HG02852 (cell line): ENCODE data around the gene SLC4A1AP.

Source experiments
- ATAC-seq: cut with Tn5 transposase; IDR thresholded peaks from one replicate; pipeline ENCODE4 v1.9.1; 2021; ENCODE audit warnings: mild to moderate bottlenecking, moderate library complexity; ENCODE audit not compliant: unreplicated experiment

SLC4A1AP gene

DNA sequence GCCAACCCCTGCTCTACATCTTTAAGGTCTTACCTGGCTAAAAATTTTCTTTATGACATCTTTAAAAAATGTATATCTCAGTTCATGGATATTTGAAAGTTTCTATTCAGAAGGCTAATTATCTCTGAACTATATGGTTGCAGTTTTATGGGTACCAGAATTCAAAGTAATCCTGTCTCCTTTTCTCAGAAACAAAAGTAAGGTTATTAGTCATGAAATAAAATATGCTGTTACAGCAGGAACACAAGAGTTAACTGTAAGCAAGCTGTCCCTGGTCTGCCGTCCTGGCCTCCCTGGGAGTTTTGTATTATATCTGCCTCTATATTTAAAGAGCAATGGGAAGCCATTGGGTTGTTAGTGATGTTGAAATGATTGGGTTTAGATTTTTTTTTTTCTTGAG is 34.0 kb downstream of the SLC4A1AP start:
- no peak for ATAC-seq

DNA sequence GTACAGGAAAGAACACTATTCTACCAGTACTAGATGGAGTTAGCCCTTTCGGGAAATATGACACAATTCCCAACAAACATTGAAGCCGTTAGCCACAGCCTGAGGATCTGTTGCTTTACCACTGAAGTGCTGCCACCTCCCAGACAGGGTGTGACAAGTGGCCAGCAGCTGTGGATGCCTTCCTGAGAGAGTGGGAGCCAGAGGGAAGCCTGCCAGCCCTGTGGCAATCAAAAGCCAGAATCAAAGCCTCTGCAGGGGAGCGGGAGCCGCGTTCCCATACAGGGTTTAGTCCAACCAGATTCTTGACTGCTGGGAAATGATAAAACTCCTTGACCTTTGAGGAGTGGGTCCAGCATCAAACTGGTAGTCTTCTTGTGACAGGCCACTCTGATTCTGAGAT is 38.0 kb downstream of the SLC4A1AP start:
- no peak for ATAC-seq

DNA sequence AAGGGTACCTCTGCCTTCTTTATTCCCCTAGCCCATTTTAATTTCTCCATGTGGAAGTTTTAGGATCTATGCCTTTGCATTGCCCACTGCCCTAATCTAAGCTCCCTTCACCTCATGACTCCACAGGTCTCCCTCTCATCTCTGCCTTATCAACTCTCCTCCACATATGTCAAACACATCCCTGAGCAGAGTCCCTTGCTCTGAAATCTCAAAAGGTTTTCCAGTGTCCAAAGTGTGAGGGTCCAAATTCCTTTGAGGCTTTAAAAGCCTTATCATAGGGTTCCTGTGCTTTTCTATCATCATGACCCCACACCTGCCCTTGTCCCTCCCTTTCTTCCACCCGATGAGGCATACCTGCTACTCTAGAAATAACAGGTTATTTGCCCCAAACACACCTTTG is 38.6 kb downstream of the SLC4A1AP start:
- no peak for ATAC-seq

DNA sequence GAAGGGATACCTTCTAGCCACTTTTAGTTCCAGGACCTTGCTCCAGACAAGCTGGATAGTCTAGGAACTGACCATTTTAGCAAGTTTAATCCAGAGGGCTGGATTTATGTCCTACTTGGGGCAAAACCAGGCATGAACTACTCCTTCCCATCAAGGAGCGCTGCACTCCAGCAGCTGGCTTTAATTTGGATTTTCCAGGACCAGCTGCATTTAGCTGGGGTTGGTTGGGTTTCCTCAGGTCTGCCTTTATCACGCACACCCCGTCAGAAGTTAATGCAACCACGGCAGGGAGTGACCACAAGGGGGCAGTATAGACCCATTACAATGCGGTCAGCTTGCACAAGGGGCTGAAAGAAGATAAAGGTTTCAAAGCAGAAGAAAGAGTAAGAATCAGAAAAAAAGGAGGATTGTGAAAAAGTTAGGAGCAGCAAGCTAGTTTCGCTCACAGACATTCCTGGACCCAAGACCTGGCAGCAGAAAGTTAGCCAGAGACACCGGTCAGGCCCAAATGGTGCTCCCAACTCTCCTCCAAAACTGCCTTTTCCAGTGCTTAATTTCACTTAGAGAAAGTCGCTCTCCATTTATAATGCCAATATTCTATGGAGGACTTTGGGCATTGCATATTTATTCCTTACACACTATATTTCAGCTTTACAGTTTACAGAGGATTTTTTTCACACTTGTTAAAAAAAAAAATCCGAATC is 40.1 kb downstream of the SLC4A1AP start:
- ATAC-seq: no peak

DNA sequence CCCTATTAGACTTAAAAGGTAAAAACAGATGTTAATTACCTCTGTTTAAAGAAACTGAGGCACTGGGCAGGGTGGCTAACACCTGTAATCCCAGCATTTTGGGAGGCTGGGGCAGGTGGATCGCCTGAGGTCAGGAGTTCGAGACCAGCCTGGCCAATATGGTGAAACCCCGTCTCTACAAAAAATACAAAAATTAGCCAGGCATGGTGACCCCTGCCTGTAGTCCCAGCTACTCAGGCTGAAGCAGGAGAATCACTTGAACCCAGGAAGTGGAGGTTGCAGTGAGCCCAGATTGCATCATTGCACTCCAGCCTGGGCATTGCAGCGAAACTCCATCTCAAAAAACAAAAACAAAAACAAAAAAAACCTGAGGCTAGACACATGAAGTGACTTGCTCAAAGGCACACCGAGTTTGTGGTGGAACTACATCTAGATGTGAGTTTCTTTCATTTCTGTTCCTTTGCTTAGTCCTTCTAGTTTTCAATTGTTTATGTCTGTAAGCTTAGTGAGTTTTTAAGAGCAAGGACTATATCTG is 40.7 kb downstream of the SLC4A1AP start:
- ATAC-seq: no peak

DNA sequence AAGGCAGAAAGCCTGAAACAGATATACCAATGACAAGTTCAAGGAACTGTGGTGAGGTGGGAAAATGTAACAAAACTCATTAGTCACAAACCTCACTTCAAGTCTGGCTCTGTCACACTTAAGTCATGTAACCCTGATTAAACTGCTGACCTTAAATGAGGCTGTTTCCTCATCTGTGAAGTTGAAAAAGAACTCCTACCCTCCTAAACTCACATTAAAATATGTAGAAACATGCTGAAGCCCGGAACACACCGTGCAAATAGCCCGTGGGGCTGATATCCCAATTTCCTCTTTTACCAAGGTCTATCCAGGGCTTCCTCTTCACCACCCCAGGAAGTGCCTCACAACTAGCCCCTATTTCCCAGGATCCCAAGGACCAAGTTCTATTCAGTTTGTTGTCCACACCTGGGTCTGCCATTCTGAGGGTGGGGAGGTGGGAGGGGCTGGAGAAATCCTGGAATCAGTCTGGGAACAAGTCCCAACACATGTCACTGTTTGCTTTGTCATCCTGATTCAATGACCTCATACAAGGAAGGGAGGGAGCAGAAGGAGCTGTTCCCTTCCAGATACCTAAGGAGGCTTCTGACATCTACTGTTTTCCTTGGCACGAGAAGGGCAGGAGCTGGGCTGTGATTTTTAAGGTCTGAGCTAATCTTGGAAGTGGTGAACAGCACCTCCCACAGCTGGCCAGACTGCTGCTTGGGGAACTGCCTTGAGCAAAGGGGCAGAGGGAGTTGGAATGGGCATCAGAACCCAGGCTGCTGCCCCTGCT is 42.3 kb downstream of the SLC4A1AP start:
- no peak for ATAC-seq

DNA sequence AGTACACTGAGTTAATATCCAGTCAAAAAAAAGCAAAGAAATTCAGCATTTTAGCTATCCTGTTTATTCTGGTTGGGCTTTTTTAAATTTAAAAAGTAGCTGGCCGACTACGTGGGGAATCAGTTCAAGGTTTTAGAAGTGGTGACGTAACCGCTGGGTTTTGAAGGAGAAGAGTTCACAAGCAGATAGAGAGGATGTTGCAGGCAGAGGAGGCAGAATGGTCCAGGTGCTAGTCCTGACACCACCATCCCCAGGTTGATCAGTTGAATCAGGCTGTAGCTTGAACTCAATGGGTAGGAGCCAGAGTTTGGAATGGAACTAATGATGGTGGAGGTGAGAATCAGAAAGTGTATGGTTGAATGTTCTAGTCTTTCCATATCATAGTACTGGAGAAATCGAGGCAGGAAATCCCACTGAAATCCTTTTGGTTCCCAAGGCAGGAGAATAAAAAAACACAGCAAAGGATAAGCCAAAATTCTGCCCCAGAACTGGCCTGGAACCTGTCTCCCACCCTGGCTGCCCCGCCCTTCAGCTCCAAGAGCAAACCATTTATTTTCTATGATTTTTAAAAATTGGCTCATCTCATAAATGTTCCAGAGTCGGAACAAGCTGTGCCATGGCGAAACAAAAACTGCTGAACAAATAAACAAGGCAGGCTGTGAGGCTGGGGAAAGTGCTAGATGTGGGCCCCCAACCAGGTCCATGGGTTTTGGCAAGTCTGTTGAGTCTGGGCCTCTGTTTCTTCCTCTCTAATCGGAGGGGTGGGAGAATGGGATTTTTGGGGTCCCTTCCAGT is 44.0 kb downstream of the SLC4A1AP start:
- ATAC-seq: no peak

DNA sequence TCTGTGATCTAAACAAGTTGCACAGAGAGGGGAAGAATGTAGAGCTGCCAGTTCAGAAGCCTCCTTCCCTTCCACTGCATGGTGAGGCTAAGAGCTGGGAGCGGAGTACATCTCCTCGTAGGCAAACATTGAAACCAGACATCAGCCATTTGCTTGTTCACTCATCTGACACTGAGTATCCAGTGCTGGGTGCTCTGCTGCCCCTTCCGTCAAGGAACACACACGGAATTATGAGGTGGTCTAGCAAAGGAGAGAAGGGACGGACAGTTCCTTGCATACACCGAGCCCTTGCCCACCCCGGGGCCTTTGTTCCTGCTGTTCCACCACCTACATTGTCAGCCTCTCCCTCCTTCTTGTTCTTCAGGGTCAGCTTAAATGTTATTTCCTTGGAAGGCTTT is 44.6 kb downstream of the SLC4A1AP start:
- ATAC-seq: no peak

DNA sequence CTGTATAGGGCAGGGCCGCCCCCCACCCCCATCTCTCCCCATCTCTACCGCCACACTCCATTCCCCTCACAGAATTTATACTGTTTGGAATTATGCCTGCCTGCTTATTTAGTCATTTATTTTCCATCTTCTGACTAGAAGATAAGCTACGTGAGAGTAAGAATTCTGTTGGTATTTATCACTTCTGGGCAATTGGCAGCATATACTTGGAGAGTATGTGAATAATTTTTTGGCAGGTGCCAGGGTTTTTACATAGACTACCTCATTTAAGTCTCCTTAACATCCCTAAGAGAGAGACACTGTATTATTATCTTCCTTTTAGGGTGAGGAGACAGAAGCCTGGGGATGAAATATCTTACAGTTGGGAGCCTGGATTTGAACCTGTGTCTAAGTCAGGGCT is 45.0 kb downstream of the SLC4A1AP start:
- no peak for ATAC-seq

DNA sequence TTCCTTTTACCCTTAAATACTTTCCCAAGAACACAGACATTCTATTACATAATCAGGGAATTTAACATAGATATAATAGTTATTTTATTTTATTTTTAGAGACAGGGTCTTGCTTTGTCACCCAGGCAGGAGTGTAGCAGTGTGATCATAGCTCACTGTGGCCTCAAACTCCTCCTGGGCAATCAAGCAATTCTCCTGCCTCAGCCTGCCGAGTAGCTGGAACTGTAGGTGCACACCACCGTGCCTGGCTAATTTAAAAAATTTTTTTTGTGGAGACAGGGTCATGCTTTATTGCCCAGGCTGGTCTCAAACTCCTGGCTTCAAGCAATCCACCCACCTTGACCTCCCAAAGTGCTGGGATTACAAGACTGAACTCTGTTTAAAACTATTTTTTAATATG is 45.6 kb downstream of the SLC4A1AP start:
- ATAC-seq: no peak

DNA sequence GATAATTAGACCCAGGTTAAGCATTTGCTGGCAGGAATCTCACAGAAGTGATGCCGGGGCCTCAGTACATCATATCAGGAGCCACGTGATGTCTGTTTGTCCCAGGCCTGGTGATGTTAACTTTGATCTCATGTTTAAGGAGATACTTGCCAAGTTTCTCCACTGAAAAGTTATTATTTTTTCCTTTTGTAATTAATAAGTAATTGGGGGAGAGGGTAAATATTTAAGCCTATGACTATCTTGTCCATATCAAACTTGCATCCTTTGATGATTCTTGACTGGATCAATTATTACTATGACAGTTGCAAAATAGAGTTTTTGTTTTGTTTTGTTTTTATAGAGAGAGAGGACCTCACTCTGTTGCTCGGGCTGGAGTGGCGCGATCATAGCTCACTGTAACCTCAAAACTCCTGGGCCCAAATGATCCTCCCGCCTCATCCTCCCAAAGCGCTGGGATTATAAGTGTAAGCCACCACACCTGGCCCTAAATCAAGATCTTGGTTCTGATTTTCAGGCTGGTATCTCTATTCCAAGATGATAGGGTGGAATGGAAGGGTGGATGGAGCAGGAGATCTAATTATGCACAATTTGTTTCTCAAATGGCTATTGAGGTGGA is 46.4 kb downstream of the SLC4A1AP start:
- no peak for ATAC-seq

DNA sequence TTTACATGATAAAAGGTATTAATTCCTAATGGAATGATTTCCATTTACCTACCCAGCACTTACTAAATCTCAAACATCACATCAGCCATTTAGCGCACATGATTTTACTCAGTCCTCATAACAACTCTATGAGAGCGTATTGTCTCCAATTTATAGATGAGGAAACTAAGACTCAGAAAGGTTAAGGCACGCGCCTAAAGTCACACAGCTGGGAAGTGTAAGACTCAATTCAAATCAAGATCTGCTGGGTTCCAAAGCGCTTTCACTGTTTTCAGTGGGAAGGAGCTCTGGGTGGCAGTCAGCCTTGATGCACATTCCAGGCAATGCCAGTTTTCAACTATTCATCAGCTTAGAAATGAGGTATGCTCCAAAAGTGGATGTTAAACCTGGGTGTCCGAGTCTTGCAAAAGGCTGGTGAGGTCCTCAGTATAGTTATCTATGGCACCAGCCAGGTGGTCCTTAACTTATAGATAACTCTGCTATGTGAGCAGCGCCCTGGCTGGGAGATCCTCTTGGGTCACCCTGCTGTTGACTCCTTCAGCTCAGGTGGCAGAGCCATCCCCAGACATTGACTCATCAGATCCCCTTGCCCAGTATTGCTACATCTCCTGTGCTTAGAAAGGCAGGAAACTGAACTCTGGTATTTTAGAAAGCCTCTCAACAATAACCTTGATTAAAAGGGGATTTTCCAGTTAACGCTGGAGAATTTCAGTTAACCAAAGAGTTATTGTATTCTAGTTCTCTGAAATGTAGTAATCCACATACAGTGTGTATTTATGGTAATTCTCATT is 47.1 kb downstream of the SLC4A1AP start:
- no peak for ATAC-seq

DNA sequence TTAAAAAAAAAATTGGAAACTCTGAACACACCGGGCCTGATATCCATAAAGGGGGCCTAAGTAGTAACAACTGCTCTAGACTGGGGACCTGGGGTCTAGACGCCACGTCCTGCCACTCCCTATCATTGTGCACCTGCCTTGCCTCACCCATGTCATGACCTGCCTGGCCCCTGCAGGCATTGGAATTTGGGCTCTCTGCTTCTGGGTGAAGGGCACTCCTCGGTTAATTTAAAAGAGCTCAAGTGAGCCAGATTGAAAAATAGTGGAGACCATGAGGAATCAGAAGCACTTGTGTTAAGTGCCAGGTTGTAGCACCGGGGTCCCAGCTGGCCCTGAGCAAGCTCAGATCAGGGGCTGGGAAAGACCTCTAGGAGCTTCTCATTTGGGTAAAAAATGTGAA is 48.1 kb downstream of the SLC4A1AP start:
- no peak for ATAC-seq

DNA sequence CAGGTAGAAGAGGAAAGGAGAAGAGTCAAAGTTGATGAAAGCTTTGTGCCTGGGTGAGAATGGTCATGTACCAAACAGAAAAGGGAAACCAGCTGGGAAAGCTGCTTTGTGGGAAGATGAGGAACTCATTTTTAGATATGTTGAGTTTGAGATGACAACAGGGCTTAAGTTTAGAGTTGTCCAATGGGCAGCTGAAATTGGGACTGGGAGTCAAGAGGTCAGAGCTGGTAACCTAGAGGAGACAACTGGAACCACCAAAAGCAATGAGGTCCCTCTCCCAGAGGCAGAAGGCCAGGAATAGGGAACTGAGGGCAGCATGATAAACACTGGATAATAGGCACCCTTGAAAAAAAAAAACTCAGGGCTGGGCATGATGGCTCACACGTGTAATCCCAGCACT is 48.8 kb downstream of the SLC4A1AP start:
- no peak for ATAC-seq

DNA sequence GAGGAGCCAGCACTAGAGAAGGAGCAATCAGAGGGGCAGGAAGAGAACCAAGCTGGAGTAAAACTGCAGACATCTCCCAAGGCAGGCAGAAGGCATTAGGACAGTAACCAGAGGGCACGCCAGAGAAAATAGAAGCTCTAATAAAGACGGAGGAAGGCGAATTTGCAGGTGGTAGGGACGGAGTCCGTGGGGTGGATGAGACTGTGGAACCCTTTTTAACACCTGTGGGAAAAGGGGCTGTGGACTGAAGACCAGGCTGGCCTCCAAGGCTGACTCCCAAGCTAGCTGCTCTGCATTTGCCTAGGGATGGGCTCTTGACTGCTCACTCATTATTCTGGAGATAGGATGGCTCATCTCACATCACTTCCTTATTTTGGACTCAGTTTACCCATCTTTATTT is 49.5 kb downstream of the SLC4A1AP start:
- ATAC-seq: no peak

DNA sequence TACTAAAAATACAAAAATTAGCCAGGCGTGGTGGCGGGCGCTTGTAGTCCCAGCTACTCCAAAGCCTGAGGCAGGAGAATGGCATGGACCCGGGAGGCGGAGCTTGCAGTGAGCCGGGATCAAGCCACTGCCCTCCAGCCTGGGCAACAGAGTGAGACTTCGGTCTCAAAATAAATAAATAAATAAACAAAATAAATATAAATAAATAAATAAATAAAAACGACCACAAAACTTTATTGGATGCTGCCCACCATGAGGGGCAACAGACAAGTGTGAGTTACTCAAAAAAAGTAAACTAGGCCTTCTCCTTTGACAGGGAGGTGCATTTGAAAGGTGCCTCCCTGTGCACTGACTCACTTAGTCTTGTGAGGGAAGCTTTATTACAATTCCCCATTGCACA is 50.4 kb downstream of the SLC4A1AP start:
- ATAC-seq: no peak

DNA sequence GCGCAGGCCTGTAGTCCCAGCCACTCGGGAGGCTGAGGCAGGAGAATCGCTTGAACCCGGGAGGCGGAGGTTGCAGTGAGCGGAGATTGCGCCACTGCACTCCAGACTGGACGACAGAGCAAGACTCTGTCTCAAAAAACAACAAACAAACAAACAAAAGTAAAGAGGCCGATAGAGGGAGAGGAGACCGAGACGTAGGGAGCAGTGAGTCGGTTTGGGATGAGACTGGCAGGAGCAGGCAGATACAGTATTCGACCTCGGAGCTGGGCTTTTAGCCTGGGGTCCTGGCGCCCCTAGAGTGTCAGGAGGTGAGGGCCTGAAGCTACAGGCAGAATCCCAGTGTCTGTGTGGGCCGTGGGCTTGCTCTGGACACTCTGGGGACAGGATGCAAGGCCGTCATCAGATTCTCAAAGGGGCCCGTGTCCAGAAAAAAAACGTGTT is 51.2 kb downstream of the SLC4A1AP start:
- no peak for ATAC-seq

DNA sequence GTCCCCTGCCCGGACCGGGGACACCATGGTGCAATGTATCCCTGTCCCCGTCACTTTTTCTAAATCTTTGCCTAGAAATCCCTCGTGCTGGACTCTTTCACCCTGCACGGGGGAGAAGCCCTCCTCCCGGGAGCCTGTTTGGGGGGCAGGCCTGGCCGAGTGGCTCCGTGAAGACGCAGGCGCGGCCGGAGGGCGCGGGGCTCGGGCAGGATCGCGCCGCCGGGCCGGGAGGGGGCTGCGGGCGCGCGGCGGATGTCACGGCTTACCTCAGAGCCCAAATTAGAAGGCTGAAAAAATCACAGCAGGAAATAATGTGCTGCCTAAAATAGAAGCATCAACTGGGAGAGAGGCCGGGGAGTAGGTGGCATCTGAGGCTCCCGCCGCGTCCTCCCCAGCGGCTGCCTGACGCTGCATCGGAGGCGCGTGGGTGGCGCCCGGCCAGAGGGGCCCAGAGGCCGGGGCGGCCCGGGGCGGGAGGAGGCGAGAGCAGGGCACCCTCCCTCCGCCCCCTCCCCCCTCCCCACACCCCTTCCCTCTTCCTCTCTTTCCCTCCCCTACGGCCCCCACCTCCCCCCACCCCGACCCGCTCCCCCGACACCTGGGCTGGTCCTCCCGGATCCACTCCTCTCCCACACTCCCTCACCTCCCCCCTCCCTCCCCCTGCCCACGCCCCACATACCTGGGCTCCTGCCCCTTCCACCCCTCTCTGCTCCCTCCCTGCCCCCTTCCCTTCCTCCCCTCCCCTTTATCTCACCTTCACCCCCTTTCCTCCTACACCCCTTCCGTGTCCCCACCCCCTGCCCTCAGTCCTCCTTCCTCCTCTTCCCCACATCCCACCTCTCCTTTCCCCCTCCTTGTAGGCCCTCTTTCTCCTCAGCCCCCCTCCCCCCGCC is 51.9 kb downstream of the SLC4A1AP start:
- no peak for ATAC-seq
